ENCODE results near the gene DGKI.

DGKI gene

DNA sequence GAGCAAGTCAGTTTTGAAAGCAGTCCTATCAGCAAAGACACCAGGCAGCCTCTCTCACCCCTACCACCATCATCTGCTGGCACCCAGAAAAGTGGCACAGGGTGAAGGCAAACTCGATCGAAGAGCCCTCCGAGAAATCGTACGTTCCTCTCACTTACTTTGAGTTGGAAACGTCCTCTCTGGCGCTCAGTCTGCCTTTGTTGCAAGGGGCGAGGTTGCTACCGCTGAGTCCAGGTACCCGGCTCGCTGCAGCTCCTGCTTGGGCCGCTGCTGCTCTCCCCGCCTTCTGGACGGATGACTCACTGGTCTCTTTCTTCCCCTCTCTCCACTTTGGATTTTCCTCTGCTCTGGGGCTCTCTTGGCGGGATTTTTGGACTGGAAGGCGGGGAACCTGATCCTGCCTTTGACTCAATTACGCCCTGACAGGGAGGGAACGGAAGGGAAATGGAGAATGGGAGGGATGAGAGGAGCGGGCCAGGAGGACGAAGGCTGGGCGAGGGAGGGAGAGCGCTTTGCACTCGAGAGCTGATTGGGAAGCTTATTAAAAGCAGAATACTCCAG lies 503.4 kb downstream of the DGKI start, which contains the start of gene PTN:
PTN (minus strand) TSS at position 453 of the 561 bp plus-strand sequence. CDS start 88,760 bp downstream, outside the sequence.
- DNase-seq (ENCODE audit: low read depth in 2 of 2), result no peak

DNA sequence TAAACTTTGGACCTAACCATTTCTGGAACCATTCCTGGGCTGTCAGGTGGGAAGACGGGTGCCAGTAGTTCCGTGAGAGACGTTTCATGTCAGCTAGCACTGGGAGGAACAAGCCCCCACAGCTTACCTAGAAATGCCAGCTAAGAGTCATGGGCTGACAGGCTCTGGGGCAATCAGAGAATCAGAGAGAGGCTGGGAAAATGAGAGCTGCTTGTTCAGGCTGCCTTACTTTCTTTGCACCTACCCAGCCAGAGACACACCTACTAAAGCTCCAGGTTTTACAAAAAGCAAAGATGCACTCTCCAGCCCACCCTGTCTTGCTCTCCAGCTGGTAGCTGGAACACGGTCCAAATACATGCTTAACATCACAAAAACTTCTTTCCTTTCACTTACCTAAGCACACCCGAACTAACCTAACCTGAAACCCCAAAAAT lies 503.9 kb downstream of the DGKI start:
- DNase-seq (ENCODE audit: low read depth in 2 of 2), result no peak

DNA sequence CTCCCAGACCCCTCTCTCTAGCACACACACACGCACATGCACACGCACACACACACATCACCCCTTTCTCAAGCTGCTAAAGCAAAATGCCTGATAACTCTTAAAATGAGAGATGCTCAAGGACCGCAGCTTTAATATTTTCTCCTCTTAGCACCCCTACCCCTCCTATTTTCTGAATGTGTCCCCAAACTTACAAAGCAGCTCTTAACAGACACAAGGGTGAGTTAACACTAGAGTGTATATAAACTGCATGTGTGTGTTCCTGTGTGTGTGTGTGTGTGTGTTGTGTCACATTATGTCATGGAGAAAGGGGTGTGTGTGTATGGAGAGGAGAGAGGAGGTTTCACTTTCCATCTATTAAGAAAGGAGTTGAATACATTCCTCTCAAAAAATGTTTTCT lies 504.5 kb downstream of the DGKI start:
- no peak for DNase-seq (ENCODE audit: low read depth in 2 of 2)

DNA sequence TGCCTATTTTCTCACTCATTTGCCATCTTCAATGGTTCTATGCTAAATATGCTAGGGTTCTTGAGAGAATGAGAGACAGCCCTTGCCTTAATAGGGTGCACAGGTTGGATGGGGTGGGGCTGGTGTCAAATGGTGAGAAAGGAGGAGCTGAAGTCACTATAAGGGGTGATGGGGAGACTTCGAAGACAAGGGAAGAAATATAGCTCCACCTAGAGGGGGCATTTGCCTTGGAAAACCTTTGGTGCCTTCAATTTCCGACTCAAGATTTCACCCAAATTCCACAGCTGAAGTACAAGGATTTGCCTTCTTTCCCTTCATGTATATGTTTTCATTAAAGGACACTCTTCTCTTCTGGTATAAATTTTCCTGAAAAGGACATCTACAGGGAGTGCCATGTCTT lies 508.9 kb downstream of the DGKI start:
- no peak for DNase-seq (ENCODE audit: low read depth in 2 of 2)

DNA sequence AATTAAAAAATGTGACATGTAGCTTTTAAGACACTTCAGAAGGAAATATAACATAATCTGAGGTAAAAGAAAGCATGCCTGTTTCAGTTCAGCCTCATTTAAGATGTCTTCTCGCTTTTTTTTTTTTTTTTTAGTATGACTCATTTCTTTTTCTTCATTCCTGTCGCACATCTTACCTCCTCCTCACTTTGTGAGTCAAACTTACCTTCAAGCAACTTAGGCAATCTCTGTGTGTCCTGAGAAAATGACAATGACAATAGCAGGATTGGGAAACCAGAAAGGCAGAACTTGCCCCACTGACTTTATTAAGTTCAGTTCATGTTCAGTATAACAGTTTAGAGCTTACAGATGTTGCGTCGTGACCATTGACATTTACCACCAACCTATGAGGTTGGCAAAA lies 511.0 kb downstream of the DGKI start:
- DNase-seq (ENCODE audit: low read depth in 2 of 2), result no peak

DNA sequence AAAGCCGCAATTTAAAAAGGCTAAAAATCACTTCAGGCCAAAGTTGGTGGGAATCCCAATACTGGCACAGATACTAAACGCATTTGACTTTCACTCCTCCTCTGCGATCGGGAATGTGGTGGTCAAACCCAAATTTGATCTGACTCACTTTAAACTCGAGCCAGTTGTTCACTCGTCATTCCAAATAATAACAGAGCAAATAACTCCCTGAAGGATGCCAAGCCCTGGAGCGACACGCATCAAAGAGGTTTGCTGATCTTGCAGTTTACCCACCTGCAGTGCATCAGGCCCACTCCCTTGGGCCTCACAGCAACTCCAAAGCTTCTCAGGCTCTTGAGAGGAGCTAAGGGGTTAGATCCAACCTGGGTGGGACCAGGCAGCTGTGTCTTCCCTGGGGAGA lies 515.4 kb downstream of the DGKI start:
- DNase-seq (ENCODE audit: low read depth in 2 of 2), result no peak

Data from stimulated activated CD8-positive, alpha-beta memory T cell treated with anti-CD3 and anti-CD28 coated beads, Interleukin-2, amount 100 ng/mL, for 1 hour (primary cell).